Measurements from ENCODE around the gene ARID1B. TPM values are rescaled to one million over a fixed set of nuclear protein-coding genes. Genes with fewer than 3 reads are reported as not detected.

ARID1B gene
- total and polyA plus RNA-seq, 2 of the 4 experiments (the other 2 are of a cell fraction): 14.5 to 20.1 TPM

DNA sequence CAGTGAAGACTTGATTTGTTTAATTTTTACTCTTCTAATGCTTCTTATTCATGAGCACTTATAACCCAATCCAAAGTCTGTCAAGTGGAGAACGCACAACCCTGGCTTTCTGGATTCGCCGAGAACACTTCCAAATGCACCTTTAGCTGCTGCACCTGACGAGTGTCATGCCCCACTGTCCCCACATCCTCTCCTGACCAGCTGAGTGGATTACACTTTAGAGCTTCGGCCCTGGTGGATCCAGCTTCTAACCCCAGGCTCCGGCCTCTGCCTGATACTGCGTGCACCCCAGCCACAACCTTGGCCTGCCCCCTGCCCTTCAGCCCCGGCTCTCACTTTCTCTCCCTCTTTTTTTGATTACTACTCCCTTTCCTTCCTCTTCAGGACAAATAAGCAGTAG, 287.3 kb downstream of the ARID1B start:
- Histone ChIP-seq H3K4ac (ENCODE audit: low read depth, low read length) (no peak overlapping the region), H3K4me1 (ENCODE audit: control insufficient read depth, insufficient read depth, low read length) (peaks cover 22% of the 10 kb centered on the region), H2BK5ac (ENCODE audit: low read depth, low read length, poor library complexity, severe bottlenecking) (no peak overlapping the region), H4K5ac (ENCODE audit: low read depth, low read length) (no peak overlapping the region), H4K20me1 (ENCODE audit: insufficient read depth, low read length) (peaks cover 33% of the 10 kb centered on the region), H4K91ac (ENCODE audit: insufficient read depth, low read depth, low read length) (no peak overlapping the region), H2AK5ac (ENCODE audit: low read depth, low read length) (no peak overlapping the region), H2BK120ac (ENCODE audit: low read depth, low read length) (no peak overlapping the region), H2BK20ac (ENCODE audit: low read depth, low read length) (no peak overlapping the region), H3K79me1 (ENCODE audit: low read depth in 1 of 2, low read length in 2 of 2) (peaks cover 28 to 70% of the 10 kb centered on the region in 2 experiments), H3K9me3 (ENCODE audit: control insufficient read depth, insufficient read depth, low read length) (no peaks in the 10 kb centered on the region), H3K18ac (ENCODE audit: low read depth, low read length) (no peak overlapping the region), H2BK15ac (ENCODE audit: low read depth, low read length) (no peak overlapping the region), H2AFZ (replicated peaks; ENCODE audit: low read length, poor library complexity) (no peak overlapping the region), H3K56ac (ENCODE audit: extremely low read depth, insufficient read depth, low read length) (no peak overlapping the region), H3K14ac (replicated peaks; ENCODE audit: low read depth, low read length) (no peak overlapping the region), H3K4me2 (ENCODE audit: low read depth, low read length) (no peak overlapping the region), H3K9ac (ENCODE audit: low read depth, low read length) (no peak overlapping the region), H3K23ac (ENCODE audit: low read depth, low read length) (no peak overlapping the region), H2AK9ac (replicated peaks; ENCODE audit: low read depth, low read length, poor library complexity) (no peak overlapping the region), H3K9me1 (ENCODE audit: insufficient read depth, low read length) (peaks cover 14% of the 10 kb centered on the region), H3K36me3 (ENCODE audit: control insufficient read depth, insufficient read depth, low read length) (no peaks in the 10 kb centered on the region; the same call in 1 of the 2 replicates), H3K4me3 (ENCODE audit: insufficient read depth, low read depth, low read length) (no peak overlapping the region), H3K27ac (ENCODE audit: insufficient read depth, low read length) (no peak overlapping the region), H3K27me3 (ENCODE audit: control insufficient read depth, insufficient read depth, low read length) (no peaks in the 10 kb centered on the region), H4K8ac (ENCODE audit: low read depth in 2 of 2, low read length in 2 of 2) (no peak overlapping the region)
- no peak for ATAC-seq (ENCODE audit: low read depth)
- 95% methylated on average over 4 of the region's 8 CpGs; no CpG with 5 or more reads in 1 of the 2 experiments for WGBS, 2 experiments (ENCODE audit: extremely low coverage in 2 of 2, insufficient read length in 1 of 2)
- POLR2A ChIA-PET (ENCODE audit: unreplicated experiment): no interaction called here
- no peak for DNase-seq
- no TSS peak for BruUV-seq (replicated peaks)
- CTCF ChIA-PET: no interaction called here
- TF ChIP-seq RAD21 (IDR thresholded peaks at IDR 0.05; ENCODE audit: low read length) (no peak), BHLHE40 (IDR thresholded peaks at IDR 0.05; ENCODE audit: low read depth, low read length) (no peak), MAZ (IDR thresholded peaks at IDR 0.05; ENCODE audit: borderline replicate concordance, low read depth, low read length) (no peak), FOS (IDR thresholded peaks at IDR 0.05; ENCODE audit: low read depth, low read length) (no peak), SMC3 (IDR thresholded peaks at IDR 0.05; ENCODE audit: low read depth, low read length) (no peak), RCOR1 (IDR thresholded peaks at IDR 0.05; ENCODE audit: insufficient replicate concordance, low read length) (no peak), CTCF (conservative IDR thresholded peaks at IDR 0.05; ENCODE audit: low read depth, low read length) (no peak), CHD1 (IDR thresholded peaks at IDR 0.05; ENCODE audit: low read depth, low read length) (no peak), NFE2L2 (IDR thresholded peaks at IDR 0.05; ENCODE audit: low read depth, low read length) (no peak), RFX5 (IDR thresholded peaks at IDR 0.05; ENCODE audit: low read depth, low read length) (no peak), CEBPB (IDR thresholded peaks at IDR 0.05; ENCODE audit: low read depth, low read length) (no peak), POLR2A (IDR thresholded peaks at IDR 0.05; ENCODE audit: low read depth, low read length) (no peak), USF2 (IDR thresholded peaks at IDR 0.05; ENCODE audit: low read depth, low read length) (no peak), MXI1 (IDR thresholded peaks at IDR 0.05; ENCODE audit: borderline replicate concordance, low read depth, low read length) (no peak), MAFK (IDR thresholded peaks at IDR 0.05; ENCODE audit: low read depth, low read length) (no peak)
- TF ChIP-seq, protein P1, sequence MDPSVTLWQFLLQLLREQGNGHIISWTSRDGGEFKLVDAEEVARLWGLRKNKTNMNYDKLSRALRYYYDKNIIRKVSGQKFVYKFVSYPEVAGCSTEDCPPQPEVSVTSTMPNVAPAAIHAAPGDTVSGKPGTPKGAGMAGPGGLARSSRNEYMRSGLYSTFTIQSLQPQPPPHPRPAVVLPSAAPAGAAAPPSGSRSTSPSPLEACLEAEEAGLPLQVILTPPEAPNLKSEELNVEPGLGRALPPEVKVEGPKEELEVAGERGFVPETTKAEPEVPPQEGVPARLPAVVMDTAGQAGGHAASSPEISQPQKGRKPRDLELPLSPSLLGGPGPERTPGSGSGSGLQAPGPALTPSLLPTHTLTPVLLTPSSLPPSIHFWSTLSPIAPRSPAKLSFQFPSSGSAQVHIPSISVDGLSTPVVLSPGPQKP (IDR thresholded peaks at IDR 0.05; ENCODE audit: borderline replicate concordance, low read depth, low read length): no peak
- intact Hi-C loops (cut with micrococcal nuclease) (no loop called here), in situ Hi-C loops (cut with MboI; ENCODE audit: low sequenced_read_pairs) (no loop called here), dilution Hi-C loops (cut with HindIII; ENCODE audit: low sequenced_read_pairs, unreplicated experiment) (no loop called here)

All from IMR-90 (cell line).